Esophagus mucosa (tissue), 1 donor: ENCODE results near the gene MTCP1. TPM values are rescaled to one million over a fixed set of nuclear protein-coding genes. Genes with fewer than 3 reads are reported as not detected.

Experiments used
- ATAC-seq: fragments of 200-7000 bp; cut with Tn5 transposase; one replicate; pipeline ENCODE4 v1.9.1; 2020
- total RNA-seq: library from RNA; stranded (reverse); gene quantifications from one replicate; pipeline ENCODE4 v1.2.4, GENCODE V29; 2023
- donor health status: DM: yes; HTN: yes; CAD: no.

Gene MTCP1
- total RNA-seq: 14.9 TPM

GRCh38 chrX:155070975-155071693, at the start of gene MTCP1, which contains the start of the genes BRCC3 and CMC4:
Gene MTCP1, minus strand, starts transcription at chrX:155071136. Its CDS starts 5,126 bp downstream, at chrX:155066010.
Gene BRCC3, plus strand, starts transcription at chrX:155071508. Its CDS starts 20 bp downstream, at chrX:155071528.
Gene CMC4, minus strand, starts transcription at chrX:155071136. Its CDS starts 7,113 bp downstream, at chrX:155064023.
- ATAC-seq: peak; percentile 96

- no peak for ATAC-seq
These were observed 44.4 kb upstream of the MTCP1 start for GRCh38 chrX:155115174-155115819.

- ATAC-seq: no peak
These were observed 42.2 kb upstream of the MTCP1 start for GRCh38 chrX:155113097-155113496.

GRCh38 chrX:155112171-155112570, 41.2 kb upstream of the MTCP1 start:
- ATAC-seq: peak; percentile 84

- ATAC-seq: no peak
These were observed 37.5 kb upstream of the MTCP1 start for GRCh38 chrX:155108427-155108826.

GRCh38 chrX:155105919-155106318, 35.0 kb upstream of the MTCP1 start:
- no peak for ATAC-seq

GRCh38 chrX:155094468-155095061, 23.6 kb upstream of the MTCP1 start:
- ATAC-seq: peak; percentile 59

- ATAC-seq: no peak
These were observed 16.2 kb upstream of the MTCP1 start for GRCh38 chrX:155086961-155087735.

GRCh38 chrX:155086202-155086840, 15.4 kb upstream of the MTCP1 start:
- no peak for ATAC-seq

- ATAC-seq: no peak
These were observed 851 bp upstream of the MTCP1 start for GRCh38 chrX:155071694-155072280.

GRCh38 chrX:155070663-155070974, 317 bp downstream of the MTCP1 start:
- ATAC-seq: no peak

GRCh38 chrX:155070038-155070437, 898 bp downstream of the MTCP1 start:
- no peak for ATAC-seq

GRCh38 chrX:155069414-155069813, 1.5 kb downstream of the MTCP1 start:
- ATAC-seq: no peak

GRCh38 chrX:155068165-155068564, 2.8 kb downstream of the MTCP1 start:
- ATAC-seq: no peak

GRCh38 chrX:155065035-155065734, 5.8 kb downstream of the MTCP1 start:
- ATAC-seq: peak; percentile 64

- ATAC-seq: no peak
These were observed 9.2 kb downstream of the MTCP1 start for GRCh38 chrX:155061760-155062159.

- peak; percentile 92 for ATAC-seq
These were observed 13.8 kb downstream of the MTCP1 start for GRCh38 chrX:155056877-155057792.

- no peak for ATAC-seq
These were observed 14.5 kb downstream of the MTCP1 start for GRCh38 chrX:155056471-155056870.

GRCh38 chrX:155055494-155055893, 15.4 kb downstream of the MTCP1 start:
- no peak for ATAC-seq

GRCh38 chrX:155054255-155054654, 16.7 kb downstream of the MTCP1 start:
- no peak for ATAC-seq
